Measurements from ENCODE around the gene WNT1. TPM values are rescaled to one million over a fixed set of nuclear protein-coding genes. Genes with fewer than 3 reads are reported as not detected.

WNT1 gene
- total and polyA plus RNA-seq, 2 donors (not counting 3 experiments of a cell fraction or from before 2014, with no cell fraction given) = not detected

DNA sequence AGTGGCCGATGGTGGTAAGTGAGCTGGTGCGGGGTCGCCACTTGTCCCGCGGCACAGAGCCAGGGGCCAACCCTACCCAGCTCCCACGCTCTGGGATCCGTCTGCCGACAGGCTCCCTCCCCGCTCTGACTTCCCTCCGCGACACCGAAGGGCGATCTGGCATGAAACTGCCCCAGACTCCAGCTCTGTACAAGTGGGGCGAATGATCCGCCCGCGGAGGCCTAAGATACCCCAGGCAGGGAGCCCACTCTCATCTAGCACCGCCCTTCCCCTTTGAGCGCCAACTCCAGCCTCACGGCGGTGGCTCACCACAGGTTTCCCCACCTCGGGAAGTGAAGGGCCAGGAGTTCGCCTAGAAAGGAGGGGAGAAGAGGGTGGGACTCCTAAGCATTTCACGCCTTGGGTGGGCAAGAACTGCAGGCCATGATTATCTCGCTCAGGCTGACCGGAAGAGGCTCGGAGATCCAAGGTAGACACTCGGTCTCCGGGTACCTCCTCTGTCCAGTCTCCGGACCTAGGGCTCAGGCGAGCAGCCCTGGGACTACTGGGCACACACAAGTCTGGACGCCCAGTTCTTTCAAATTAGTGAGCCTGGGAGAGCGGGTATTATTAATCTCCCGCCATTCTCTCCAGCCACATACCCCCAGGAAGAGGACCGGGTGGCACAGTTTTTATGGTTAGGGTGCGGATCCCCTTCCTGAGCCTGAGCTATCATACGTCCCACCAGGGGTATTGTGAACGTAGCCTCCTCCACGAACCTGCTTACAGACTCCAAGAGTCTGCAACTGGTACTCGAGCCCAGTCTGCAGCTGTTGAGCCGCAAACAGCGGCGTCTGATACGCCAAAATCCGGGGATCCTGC is 849 bp downstream of the WNT1 start:
- Histone ChIP-seq H3K27ac (ENCODE audit: insufficient read depth, low read depth, low read length) (no peak overlapping the region), H3K4me1 (ENCODE audit: control insufficient read depth, extremely low read depth, insufficient read depth, low read length) (peaks cover 13% of the 10 kb centered on the region), H3K36me3 (ENCODE audit: control insufficient read depth in 2 of 2, extremely low read depth in 1 of 2, insufficient read depth in 2 of 2, low read length in 2 of 2) (no peaks in the 10 kb centered on the region), H3K9me3 (replicated peaks; ENCODE audit: control insufficient read depth, insufficient read depth, low read length) (no peaks in the 10 kb centered on the region), H3K4me3 (replicated peaks in 1 of 3; ENCODE audit: insufficient read depth in 1 of 3, low read depth in 1 of 3, low read length in 3 of 3) (no peak overlapping the region), H3K79me2 (ENCODE audit: control insufficient read depth, insufficient read depth, low read length) (no peaks in the 10 kb centered on the region), H4K20me1 (replicated peaks; ENCODE audit: control insufficient read depth, extremely low read depth, insufficient read depth, low read length) (no peaks in the 10 kb centered on the region), H2AFZ (ENCODE audit: low read depth, low read length) (no peak overlapping the region), H3K9ac (replicated peaks; ENCODE audit: extremely low read depth, insufficient read depth, low read length) (no peak overlapping the region), H3K4me2 (ENCODE audit: insufficient read depth, low read length) (no peak overlapping the region), H3K27me3 (ENCODE audit: control insufficient read depth in 2 of 2, insufficient read depth in 2 of 2, low read length in 2 of 2) (peaks cover 60 to 63% of the 10 kb centered on the region in 2 experiments), H3K9me1 (replicated peaks; ENCODE audit: control insufficient read depth, extremely low read depth, insufficient read depth, low read length) (no peaks in the 10 kb centered on the region)
- ChIA-PET CTCF (interaction anchor here (0.7 to 11.2 kb wide), 19 partner anchors 8 to 126 kb away, joined by 3 to 175 read pairs (median 5); partner anchors contain the start of genes ARF3, DDN, FKBP11 and WNT10B), POLR2A (no interaction called here)
- BruUV-seq (replicated peaks) = no TSS peak
- dilution Hi-C loops (cut with MboI; ENCODE audit: extremely low pct_ligation_motif_present, low sequenced_read_pairs) = no loop called here
- no peak for FAIRE-seq
- TF ChIP-seq POLR2AphosphoS5 (IDR thresholded peaks at IDR 0.05; ENCODE audit: insufficient read depth, low read depth, low read length) = no peak
- peak; percentile 90 for TF ChIP-seq EZH2 (IDR thresholded peaks at IDR 0.05; ENCODE audit: borderline replicate concordance, low read depth, low read length, severe bottlenecking)
- TF ChIP-seq GATA2 (IDR thresholded peaks at IDR 0.05; ENCODE audit: insufficient read depth, insufficient read length, low read depth, low read length) = no peak
- TF ChIP-seq CTCF (IDR thresholded peaks at IDR 0.05; ENCODE audit: extremely low read depth in 1 of 2, insufficient read depth in 1 of 2, low read depth in 1 of 2, low read length in 2 of 2) = no peak
- TF ChIP-seq JUN (IDR thresholded peaks at IDR 0.05; ENCODE audit: borderline replicate concordance, insufficient read depth, insufficient read length, low read depth) = no peak
- intact Hi-C loops (cut with micrococcal nuclease) = loop anchor here (5.0 kb wide), 1 partner anchor 52 kb away; the partner anchor contains the start of gene FKBP11
- DNase-seq (ENCODE audit: low read depth, low spot score) = no peak

Measured in endothelial cell of umbilical vein (primary cell).